GM12892 (cell line): ENCODE measurements around the gene TMEM269.

Source experiments
- POLR2A ChIP-seq: IDR thresholded peaks from 2 replicates; pipeline ENCODE4 v1.6.1; 2011; ENCODE audit warnings: low read depth, low read length, control low read depth
- POLR2AphosphoS5 ChIP-seq: IDR thresholded peaks from 2 replicates; pipeline ENCODE4 v1.6.1; 2011; ENCODE audit warnings: low read depth, low read length, control low read depth
- TAF1 ChIP-seq: IDR thresholded peaks from 2 replicates; pipeline ENCODE4 v1.6.1; 2011; ENCODE audit warnings: low read depth, mild to moderate bottlenecking, control low read depth, low read length, borderline replicate concordance

DNA sequence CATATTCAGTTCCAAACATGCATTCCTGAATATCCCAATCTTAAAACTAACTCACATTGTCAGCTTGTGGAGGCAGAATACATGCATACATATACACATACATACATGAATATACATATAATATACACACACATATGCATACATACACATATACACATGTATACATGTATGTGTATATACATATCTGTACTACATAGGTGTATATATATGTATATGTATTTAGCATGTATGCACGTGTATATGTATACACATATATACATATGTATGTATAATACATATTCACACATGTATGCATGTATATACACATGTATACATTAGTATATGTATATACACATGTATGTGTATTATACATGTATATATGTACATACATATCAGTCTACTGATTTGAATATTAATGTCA lies 60.4 kb downstream of the TMEM269 start:
- TF ChIP-seq POLR2A (no peak), TAF1 (no peak), POLR2AphosphoS5 (no peak)
